GM18511 (cell line): Measurements from ENCODE around the gene PREX1.

ENCODE experiments used
- ATAC-seq: cut with Tn5 transposase; IDR thresholded peaks from one replicate; pipeline ENCODE4 v1.9.1; 2021; ENCODE audit warnings: mild to moderate bottlenecking, moderate library complexity; ENCODE audit not compliant: unreplicated experiment

PREX1 gene

GRCh38 chr20:48626226-48626937, 201.4 kb downstream of the PREX1 start:
- no peak for ATAC-seq

DNA sequence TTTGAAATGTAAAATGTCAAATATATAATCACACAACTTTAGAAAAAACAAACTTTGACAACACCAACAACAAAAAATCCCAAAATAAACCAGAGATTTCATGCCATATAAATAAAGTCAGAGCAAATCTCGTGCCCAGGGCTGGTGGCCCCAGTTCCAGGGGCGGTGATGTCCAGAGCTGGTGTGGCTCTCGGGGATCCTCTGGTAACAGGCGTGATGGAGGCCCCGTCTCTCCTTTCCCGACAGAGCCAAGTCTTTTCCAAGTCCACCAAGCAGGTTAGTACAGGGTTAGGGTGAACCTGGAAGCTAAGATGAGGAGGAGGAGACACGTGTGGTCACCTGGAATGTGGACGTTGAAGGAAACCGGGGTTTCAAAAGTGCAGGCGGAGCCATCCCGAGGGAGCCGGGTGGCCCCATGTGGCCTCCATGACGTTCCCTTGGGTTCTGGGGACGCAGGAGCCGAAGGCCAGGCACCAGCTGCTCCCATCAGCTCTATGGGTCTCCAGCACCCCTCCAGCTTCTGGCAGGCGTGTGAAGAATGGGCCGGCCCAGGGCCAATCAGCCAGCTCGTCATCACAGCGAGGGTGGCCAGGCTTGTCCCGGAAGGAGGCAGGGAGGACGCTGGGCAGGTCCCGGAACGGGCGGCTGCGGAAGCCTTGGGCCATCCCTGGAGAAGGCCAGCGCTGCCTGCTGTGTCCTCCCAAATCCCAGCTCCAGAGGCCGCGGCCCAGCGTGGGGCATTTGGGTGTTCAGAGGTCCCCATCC, 202.5 kb downstream of the PREX1 start:
- ATAC-seq: no peak

GRCh38 chr20:48624315-48625020, 203.3 kb downstream of the PREX1 start:
- ATAC-seq: no peak

DNA sequence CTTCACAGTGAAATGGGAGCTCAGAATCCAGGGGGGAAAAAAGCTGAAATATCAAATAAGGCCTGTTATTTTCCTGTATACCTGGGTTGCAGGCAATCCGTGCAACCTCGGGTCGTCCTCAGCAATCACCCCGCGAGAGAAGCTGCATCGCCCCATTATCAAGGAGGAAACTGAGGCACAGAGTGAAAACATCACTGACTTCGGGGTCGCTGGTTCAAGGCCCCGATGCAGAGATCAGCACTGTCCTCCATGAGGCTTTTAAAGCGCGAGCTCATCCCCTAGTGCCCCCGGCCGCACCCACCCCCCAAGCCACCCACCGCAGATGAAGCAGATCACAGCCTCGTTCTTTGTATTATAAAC, 203.9 kb downstream of the PREX1 start:
- ATAC-seq: no peak

- no peak for ATAC-seq
Observed at GRCh38 chr20:48623176-48623905, 204.5 kb downstream of the PREX1 start.

GRCh38 chr20:48622421-48622820, 205.4 kb downstream of the PREX1 start:
- ATAC-seq: no peak

DNA sequence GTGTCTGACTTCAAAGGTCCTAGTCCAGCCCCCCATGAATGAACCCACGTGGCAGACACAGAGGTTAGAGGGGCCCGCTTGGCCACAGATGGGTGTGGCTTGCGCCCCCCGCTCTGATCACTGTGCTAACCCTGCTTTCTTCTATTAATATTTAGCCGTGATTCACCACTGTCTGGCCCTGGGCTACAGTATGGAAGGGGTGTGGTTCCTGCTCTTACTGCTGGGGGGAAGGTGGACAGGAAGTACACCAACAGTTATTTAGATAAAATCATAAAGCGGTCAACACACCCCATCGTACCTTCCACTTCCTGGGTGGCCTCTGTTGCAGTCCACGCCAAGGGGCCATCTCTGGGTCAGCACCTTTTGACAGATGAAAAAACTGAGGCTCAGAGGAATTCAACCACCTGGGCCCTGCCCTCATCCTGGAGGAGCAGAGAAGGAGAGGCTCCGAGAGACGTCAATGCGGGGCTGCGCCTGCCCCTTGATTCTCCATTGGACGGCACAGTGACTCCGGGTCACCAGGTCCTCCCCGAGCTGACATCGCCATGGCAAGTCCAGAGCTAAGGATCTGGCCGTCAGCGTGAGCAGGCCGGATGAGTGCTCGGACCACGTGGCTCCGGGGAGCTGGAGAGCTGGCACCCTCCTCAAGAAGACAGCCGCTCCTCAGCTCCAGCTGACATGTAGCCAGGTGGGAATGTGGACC, 206.3 kb downstream of the PREX1 start:
- ATAC-seq: no peak

- peak; percentile 56 for ATAC-seq
Observed at GRCh38 chr20:48620507-48621375, 207.1 kb downstream of the PREX1 start.

GRCh38 chr20:48620154-48620506, 207.7 kb downstream of the PREX1 start:
- no peak for ATAC-seq

DNA sequence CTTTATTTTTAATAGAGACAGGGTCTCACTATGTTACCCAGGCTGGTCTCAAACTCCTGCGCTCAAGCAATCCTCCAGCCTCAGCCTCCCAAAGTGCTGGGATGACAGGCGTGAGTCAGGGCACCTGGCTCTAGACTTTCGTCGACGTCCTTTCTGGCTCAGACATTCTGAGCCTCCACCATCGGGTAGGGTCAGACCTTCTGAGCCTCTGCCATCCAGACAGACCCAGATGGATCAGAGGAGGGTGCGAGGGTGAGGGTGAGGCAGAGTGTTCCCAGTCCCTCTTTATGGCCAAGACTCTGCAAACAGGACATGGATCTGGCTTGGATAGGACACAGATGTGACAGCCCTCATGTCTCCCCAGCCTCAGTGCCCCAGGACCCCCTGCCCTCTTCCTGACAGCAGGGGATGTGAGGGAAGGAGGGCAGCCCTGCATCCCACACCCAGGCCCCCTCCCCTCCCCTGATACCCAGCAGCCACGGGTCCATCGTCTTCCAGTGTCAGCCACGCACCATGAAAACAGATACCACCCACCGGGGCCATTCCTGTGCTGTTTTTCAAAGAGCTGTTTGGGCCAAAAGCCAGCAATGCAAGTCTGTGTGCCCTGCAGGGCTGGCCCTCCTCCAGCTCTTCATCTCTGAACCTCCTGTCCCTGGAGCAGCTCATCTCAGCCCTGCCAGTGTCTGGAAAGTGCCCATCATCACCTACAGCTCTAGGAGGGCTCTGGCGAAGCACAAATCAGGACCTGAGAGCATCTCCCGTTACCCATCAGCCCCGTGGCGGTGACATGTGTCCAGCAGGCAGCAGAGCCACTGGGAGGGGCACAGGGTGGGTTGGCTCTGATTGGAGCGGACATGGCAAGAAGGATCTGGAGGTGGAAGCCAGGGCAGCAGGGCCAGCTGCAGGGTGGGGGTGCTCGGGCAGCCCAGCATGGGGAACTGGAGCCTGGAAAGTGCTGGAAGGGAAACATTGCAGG, 208.4 kb downstream of the PREX1 start:
- no peak for ATAC-seq

DNA sequence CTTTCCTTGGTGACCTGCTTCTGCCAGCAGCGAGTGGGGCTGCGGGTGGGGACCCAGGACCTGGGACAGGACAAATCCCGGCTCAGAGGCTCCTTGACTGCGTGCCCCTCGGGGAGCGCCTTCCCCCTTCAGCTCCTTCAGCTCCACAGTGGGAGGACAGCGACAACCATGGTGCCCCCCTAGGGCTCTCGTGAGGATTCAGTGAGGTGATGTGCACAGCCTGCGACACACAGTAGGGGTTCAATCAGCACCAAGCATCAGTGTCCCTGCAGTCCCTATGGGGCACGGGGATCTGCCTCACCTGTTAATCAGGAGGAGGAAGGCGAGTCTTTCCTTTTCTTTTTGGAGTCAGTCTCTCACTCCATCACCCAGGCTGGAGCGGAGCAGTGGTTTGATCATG, 209.2 kb downstream of the PREX1 start:
- no peak for ATAC-seq

DNA sequence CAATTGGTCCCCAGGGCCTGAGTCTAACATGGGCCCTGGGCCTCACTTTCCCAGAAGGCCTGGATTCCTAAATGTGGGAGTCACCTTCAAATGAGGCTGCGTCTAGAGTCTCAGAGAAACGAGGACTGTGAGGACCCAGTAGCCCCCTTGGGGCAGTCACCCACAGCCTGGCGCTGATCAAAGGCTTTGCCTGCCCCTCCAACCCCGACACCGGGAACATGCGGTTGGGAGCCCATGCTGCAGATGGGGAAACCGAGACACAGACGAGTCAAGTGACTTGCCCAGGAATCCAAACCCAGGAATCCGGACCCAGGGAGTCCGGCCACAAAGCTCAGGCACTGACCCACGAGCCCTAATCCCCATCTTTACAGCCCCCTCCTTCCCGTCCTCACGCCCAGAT, 209.7 kb downstream of the PREX1 start:
- no peak for ATAC-seq

DNA sequence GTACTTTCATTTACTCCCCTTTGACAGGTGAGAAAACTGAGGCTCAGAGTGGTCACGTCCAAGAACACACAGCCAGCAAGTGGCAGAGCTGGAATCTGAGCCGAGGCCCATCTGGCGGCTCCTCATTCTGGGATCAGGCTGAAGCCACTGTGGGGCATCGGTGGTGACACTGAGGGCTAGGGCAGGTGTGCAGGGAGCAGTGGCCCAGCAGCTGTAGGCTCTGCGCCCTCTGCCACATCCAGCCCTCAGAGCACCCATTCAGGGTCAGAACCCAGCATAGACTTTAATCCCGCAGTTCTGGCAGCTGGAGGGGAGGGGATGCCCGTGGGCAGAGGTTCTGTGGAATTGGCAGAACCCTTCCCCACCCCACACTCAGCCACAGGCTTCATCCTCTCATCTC, 210.3 kb downstream of the PREX1 start:
- no peak for ATAC-seq

GRCh38 chr20:48616481-48616880, 211.3 kb downstream of the PREX1 start:
- no peak for ATAC-seq

DNA sequence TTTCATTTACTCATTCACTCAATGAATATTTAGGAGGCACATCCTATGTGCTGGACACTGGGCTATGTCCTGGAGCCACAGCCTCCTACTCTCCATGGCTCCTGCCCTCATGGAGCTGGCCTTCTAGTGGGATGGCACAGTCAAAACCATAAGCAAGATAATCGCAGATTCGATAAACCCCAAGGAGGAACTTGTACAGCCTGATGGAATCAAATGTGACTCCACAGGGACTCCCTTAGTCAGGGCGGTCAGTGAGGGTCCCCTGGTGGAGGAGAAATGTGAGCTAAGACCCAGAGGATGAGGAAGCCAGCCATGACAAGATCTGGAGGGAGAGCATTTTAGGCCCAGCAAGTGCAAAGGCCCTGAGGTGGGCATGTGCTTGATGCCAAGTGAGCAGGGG, 211.9 kb downstream of the PREX1 start:
- no peak for ATAC-seq

DNA sequence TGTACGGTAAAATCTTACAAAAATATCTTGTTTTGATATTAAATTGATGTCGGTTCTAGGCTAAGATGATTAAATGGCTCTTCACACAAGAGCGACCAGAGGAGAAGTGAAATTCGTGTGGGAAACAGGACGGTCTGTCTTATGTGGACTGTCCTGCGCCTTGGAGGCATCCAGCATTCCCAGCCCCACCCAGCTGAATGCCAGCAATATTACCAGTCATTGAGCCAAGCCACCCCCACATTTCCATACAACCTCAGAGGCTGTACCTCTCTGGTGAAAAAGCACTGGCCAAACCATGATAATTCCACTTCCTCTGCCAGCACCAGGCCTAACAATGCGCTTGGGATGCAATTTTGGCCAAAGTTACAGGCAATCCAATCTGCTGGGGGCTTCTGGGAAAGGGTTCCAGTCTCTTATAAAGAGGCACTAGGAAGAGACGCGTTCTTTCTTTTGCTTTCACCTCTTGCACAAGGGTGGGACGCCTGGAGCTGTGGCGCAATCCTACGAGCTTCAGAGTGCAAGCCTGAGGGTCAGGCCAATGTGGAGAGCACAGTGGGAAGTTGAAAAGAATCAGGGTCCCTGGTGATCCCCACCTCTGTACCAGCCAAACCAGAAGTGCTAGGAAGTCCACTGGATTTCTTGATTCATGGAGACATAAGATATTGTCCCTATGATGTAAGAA, 213.1 kb downstream of the PREX1 start:
- no peak for ATAC-seq

GRCh38 chr20:48613926-48614325, 213.9 kb downstream of the PREX1 start:
- no peak for ATAC-seq

DNA sequence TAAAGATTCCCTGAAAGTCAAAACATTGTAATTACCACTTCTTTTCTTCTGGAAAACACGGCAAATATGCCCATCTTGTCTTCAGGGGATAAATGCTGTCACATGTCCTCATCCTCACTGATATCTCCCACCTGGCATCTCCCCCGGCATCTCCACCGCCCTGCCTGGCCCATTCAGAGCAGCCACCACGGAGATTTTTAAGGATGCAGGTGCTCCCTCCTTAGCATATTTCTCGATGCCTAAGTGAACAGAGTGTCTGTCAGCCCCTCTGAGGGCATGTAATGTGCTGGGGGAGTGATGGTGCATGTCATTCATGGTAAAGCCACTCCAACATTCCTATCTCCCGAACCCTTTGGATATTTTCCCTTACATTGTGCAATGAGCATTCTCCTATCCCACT, 215.5 kb downstream of the PREX1 start:
- ATAC-seq: no peak
